ENCODE results near the gene KIF5C. TPM values are rescaled to one million over a fixed set of nuclear protein-coding genes. Genes with fewer than 3 reads are reported as not detected.

Gene KIF5C
- polyA plus RNA-seq, 3 donors from 2014 or later = 0.20 to 1.1 TPM; not detected in 1

GRCh38 chr2:148999451-148999921 lies 124.5 kb downstream of the KIF5C start:
- Mint-ChIP-seq H3K27me3 (ENCODE audit: low read depth in 3 of 3) (peaks cover 0 to 5% (median 3%) of the 10 kb centered on the region in 3 donors), H3K4me1 (no peaks in the 10 kb centered on the region), H3K4me3 (no peak overlapping the region), H3K27ac (no peak overlapping the region), H3K9me3 (no peaks in the 10 kb centered on the region), H3K36me3 (no peaks in the 10 kb centered on the region)
- no peak for DNase-seq

GRCh38 chr2:149000158-149000938 lies 125.3 kb downstream of the KIF5C start:
- Mint-ChIP-seq H3K27ac (no peak overlapping the region), H3K4me1 (no peaks in the 10 kb centered on the region), H3K27me3 (ENCODE audit: low read depth in 3 of 3) (peaks cover 0 to 5% (median 3%) of the 10 kb centered on the region in 3 donors), H3K36me3 (no peaks in the 10 kb centered on the region), H3K4me3 (no peak overlapping the region), H3K9me3 (no peaks in the 10 kb centered on the region)
- no peak for DNase-seq

GRCh38 chr2:149001496-149001895 lies 126.5 kb downstream of the KIF5C start:
- Mint-ChIP-seq H3K27me3 (ENCODE audit: low read depth in 3 of 3) (peaks cover 0 to 6% (median 3%) of the 10 kb centered on the region in 3 donors), H3K9me3 (no peaks in the 10 kb centered on the region), H3K4me3 (no peak overlapping the region), H3K36me3 (no peaks in the 10 kb centered on the region), H3K4me1 (no peaks in the 10 kb centered on the region), H3K27ac (no peak overlapping the region)
- no peak for DNase-seq

GRCh38 chr2:149002378-149002890 lies 127.4 kb downstream of the KIF5C start:
- Mint-ChIP-seq H3K36me3 (no peaks in the 10 kb centered on the region), H3K9me3 (no peaks in the 10 kb centered on the region), H3K4me1 (no peaks in the 10 kb centered on the region), H3K27me3 (ENCODE audit: low read depth in 3 of 3) (peaks cover 0 to 6% (median 3%) of the 10 kb centered on the region in 3 donors), H3K4me3 (no peak overlapping the region), H3K27ac (no peak overlapping the region)
- no peak for DNase-seq

- Mint-ChIP-seq H3K27ac (no peak overlapping the region), H3K27me3 (ENCODE audit: low read depth in 3 of 3) (peaks cover 0 to 6% (median 3%) of the 10 kb centered on the region in 3 donors), H3K4me3 (no peak overlapping the region), H3K4me1 (no peaks in the 10 kb centered on the region), H3K36me3 (no peaks in the 10 kb centered on the region), H3K9me3 (no peaks in the 10 kb centered on the region)
- DNase-seq = no peak
Measured at GRCh38 chr2:149002891-149003740, 128.1 kb downstream of the KIF5C start.

- Mint-ChIP-seq H3K9me3 (no peaks in the 10 kb centered on the region), H3K27ac (no peak overlapping the region), H3K27me3 (ENCODE audit: low read depth in 3 of 3) (peaks cover 0 to 6% (median 3%) of the 10 kb centered on the region in 3 donors), H3K4me3 (no peak overlapping the region), H3K4me1 (no peaks in the 10 kb centered on the region), H3K36me3 (peaks cover 0 to 3% (median 0%) of the 10 kb centered on the region in 3 donors)
- no peak for DNase-seq
Measured at GRCh38 chr2:149004836-149005235, 129.8 kb downstream of the KIF5C start.

- Mint-ChIP-seq H3K36me3 (peaks cover 0 to 3% (median 0%) of the 10 kb centered on the region in 3 donors), H3K4me1 (no peaks in the 10 kb centered on the region), H3K27me3 (ENCODE audit: low read depth in 3 of 3) (peaks cover 0 to 6% (median 3%) of the 10 kb centered on the region in 3 donors), H3K4me3 (no peak overlapping the region), H3K9me3 (no peaks in the 10 kb centered on the region), H3K27ac (no peak overlapping the region)
- DNase-seq = no peak
Measured at GRCh38 chr2:149005471-149006077, 130.5 kb downstream of the KIF5C start.

- H3K27ac Mint-ChIP-seq = no peak overlapping the region
- H3K4me1 Mint-ChIP-seq = no peaks in the 10 kb centered on the region
- H3K36me3 Mint-ChIP-seq = peaks cover 0 to 3% (median 0%) of the 10 kb centered on the region in 3 donors
- no peak overlapping the region for H3K4me3 Mint-ChIP-seq
- DNase-seq = no peak
- H3K27me3 Mint-ChIP-seq (ENCODE audit: low read depth in 3 of 3) = peaks cover 0 to 3% (median 3%) of the 10 kb centered on the region in 3 donors
- no peaks in the 10 kb centered on the region for H3K9me3 Mint-ChIP-seq
Measured at GRCh38 chr2:149006883-149007543, 132.0 kb downstream of the KIF5C start.

- Mint-ChIP-seq H3K9me3 (no peaks in the 10 kb centered on the region), H3K4me3 (no peak overlapping the region), H3K4me1 (no peaks in the 10 kb centered on the region), H3K27ac (no peak overlapping the region), H3K36me3 (peaks cover 0 to 3% (median 0%) of the 10 kb centered on the region in 3 donors), H3K27me3 (ENCODE audit: low read depth in 3 of 3) (peaks cover 0 to 1% (median 0%) of the 10 kb centered on the region in 3 donors)
- DNase-seq = no peak
Measured at GRCh38 chr2:149008381-149008780, 133.4 kb downstream of the KIF5C start.

- no peak overlapping the region for H3K4me3 Mint-ChIP-seq
- H3K27me3 Mint-ChIP-seq (ENCODE audit: low read depth in 3 of 3) = peaks cover 0 to 1% (median 0%) of the 10 kb centered on the region in 3 donors
- no peaks in the 10 kb centered on the region for H3K4me1 Mint-ChIP-seq
- no peaks in the 10 kb centered on the region for H3K9me3 Mint-ChIP-seq
- no peak overlapping the region for H3K27ac Mint-ChIP-seq
- H3K36me3 Mint-ChIP-seq = peaks cover 0 to 3% (median 0%) of the 10 kb centered on the region in 3 donors
- no peak for DNase-seq
Measured at GRCh38 chr2:149009576-149010461, 134.8 kb downstream of the KIF5C start.

- Mint-ChIP-seq H3K27ac (no peak overlapping the region), H3K4me3 (no peak overlapping the region), H3K36me3 (peaks cover 0 to 3% (median 0%) of the 10 kb centered on the region in 3 donors), H3K9me3 (no peaks in the 10 kb centered on the region), H3K4me1 (no peaks in the 10 kb centered on the region), H3K27me3 (ENCODE audit: low read depth in 3 of 3) (peaks cover 0 to 4% (median 0%) of the 10 kb centered on the region in 3 donors)
- DNase-seq = no peak
Measured at GRCh38 chr2:149012545-149012944, 137.5 kb downstream of the KIF5C start.

GRCh38 chr2:149015501-149015900 lies 140.5 kb downstream of the KIF5C start:
- DNase-seq = no peak
- H3K36me3 Mint-ChIP-seq = no peaks in the 10 kb centered on the region
- H3K9me3 Mint-ChIP-seq = no peaks in the 10 kb centered on the region
- no peak overlapping the region for H3K27ac Mint-ChIP-seq
- H3K4me3 Mint-ChIP-seq = no peak overlapping the region
- no peaks in the 10 kb centered on the region for H3K4me1 Mint-ChIP-seq
- H3K27me3 Mint-ChIP-seq (ENCODE audit: low read depth in 3 of 3) = peaks cover 0 to 4% (median 0%) of the 10 kb centered on the region in 3 donors
